HG03060 (cell line): ENCODE measurements around the gene CDC73.
"Not testable (repeated sequence)": the region's sequence is repeated elsewhere in the genome, so short reads cannot be mapped to it uniquely, and the experiment has no call there.

Source experiments
- ATAC-seq: cut with Tn5 transposase; IDR thresholded peaks from one replicate; pipeline ENCODE4 v1.9.1; 2021; ENCODE audit warnings: low read depth, moderate number of reproducible peaks; ENCODE audit not compliant: unreplicated experiment

The CDC73 gene

GRCh38 chr1:193113258-193113991 is 8.4 kb upstream of the CDC73 start:
- no peak for ATAC-seq

GRCh38 chr1:193113992-193114332 is 7.9 kb upstream of the CDC73 start:
- ATAC-seq, result no peak

- no peak for ATAC-seq
Observed at GRCh38 chr1:193114485-193115095, 7.2 kb upstream of the CDC73 start.

GRCh38 chr1:193115629-193116227 is 6.1 kb upstream of the CDC73 start:
- no peak for ATAC-seq

GRCh38 chr1:193117167-193117566 is 4.7 kb upstream of the CDC73 start:
- ATAC-seq, result not testable (repeated sequence)

- ATAC-seq, result no peak
Observed at GRCh38 chr1:193118194-193118593, 3.6 kb upstream of the CDC73 start.

- no peak for ATAC-seq
Observed at GRCh38 chr1:193118803-193119730, 2.8 kb upstream of the CDC73 start.

GRCh38 chr1:193120604-193121166 is 1.1 kb upstream of the CDC73 start:
- ATAC-seq, result no peak

GRCh38 chr1:193123751-193124150 is 1.9 kb downstream of the CDC73 start:
- ATAC-seq, result no peak

GRCh38 chr1:193125369-193125768 is 3.5 kb downstream of the CDC73 start:
- no peak for ATAC-seq

- no peak for ATAC-seq
Observed at GRCh38 chr1:193131266-193131860, 9.5 kb downstream of the CDC73 start.

- ATAC-seq, result no peak
Observed at GRCh38 chr1:193140254-193140653, 18.4 kb downstream of the CDC73 start.

- ATAC-seq, result no peak
Observed at GRCh38 chr1:193141804-193142203, 20.0 kb downstream of the CDC73 start.

GRCh38 chr1:193142409-193142808 is 20.6 kb downstream of the CDC73 start:
- ATAC-seq, result no peak

GRCh38 chr1:193143285-193143684 is 21.5 kb downstream of the CDC73 start:
- ATAC-seq, result no peak

- ATAC-seq, result no peak
Observed at GRCh38 chr1:193144361-193144938, 22.6 kb downstream of the CDC73 start.

- no peak for ATAC-seq
Observed at GRCh38 chr1:193144999-193145398, 23.2 kb downstream of the CDC73 start.

- no peak for ATAC-seq
Observed at GRCh38 chr1:193156117-193156821, 34.4 kb downstream of the CDC73 start.

GRCh38 chr1:193156822-193157142 is 35.0 kb downstream of the CDC73 start:
- ATAC-seq, result no peak
